Right hindlimb (tissue), 1 donor: ENCODE data around the gene KBTBD13.
"Not testable (repeated sequence)": the region's sequence is repeated elsewhere in the genome, so short reads cannot be mapped to it uniquely, and the experiment has no call there.

ENCODE experiments used
- DNase-seq: peaks from one replicate; pipeline ENCODE4 v3.0.0-alpha.2; 2018

KBTBD13 gene

GRCh38 chr15:65076486-65077290 is at the start of gene KBTBD13:
Gene KBTBD13, plus strand, starts transcription at chr15:65076746. Its CDS starts 70 bp downstream, at chr15:65076816.
- DNase-seq = no peak

- no peak for DNase-seq
Measured at GRCh38 chr15:65026756-65027155, 49.8 kb upstream of the KBTBD13 start.

GRCh38 chr15:65027593-65027992 is 49.0 kb upstream of the KBTBD13 start:
- DNase-seq = no peak

- no peak for DNase-seq
Measured at GRCh38 chr15:65028338-65028737, 48.2 kb upstream of the KBTBD13 start.

GRCh38 chr15:65028921-65029735 is 47.4 kb upstream of the KBTBD13 start, which contains the start of gene MTFMT:
Gene MTFMT, minus strand, starts transcription at chr15:65029639. Its CDS starts 26 bp downstream, at chr15:65029613.
- DNase-seq = peak; percentile 94

- DNase-seq = no peak
Measured at GRCh38 chr15:65029736-65030208, 46.8 kb upstream of the KBTBD13 start.

- peak; percentile 56 for DNase-seq
Measured at GRCh38 chr15:65032801-65033537, 43.6 kb upstream of the KBTBD13 start.

GRCh38 chr15:65033659-65034269 is 42.8 kb upstream of the KBTBD13 start:
- no peak for DNase-seq

- no peak for DNase-seq
Measured at GRCh38 chr15:65034719-65035118, 41.8 kb upstream of the KBTBD13 start.

GRCh38 chr15:65037309-65037708 is 39.2 kb upstream of the KBTBD13 start:
- no peak for DNase-seq

- no peak for DNase-seq
Measured at GRCh38 chr15:65038428-65038827, 38.1 kb upstream of the KBTBD13 start.

GRCh38 chr15:65038836-65039235 is 37.7 kb upstream of the KBTBD13 start:
- DNase-seq = no peak

GRCh38 chr15:65040461-65040860 is 36.1 kb upstream of the KBTBD13 start:
- DNase-seq = no peak

- DNase-seq = no peak
Measured at GRCh38 chr15:65041787-65042186, 34.8 kb upstream of the KBTBD13 start.

- no peak for DNase-seq
Measured at GRCh38 chr15:65042776-65043327, 33.7 kb upstream of the KBTBD13 start.

GRCh38 chr15:65044218-65044617 is 32.3 kb upstream of the KBTBD13 start:
- not testable (repeated sequence) for DNase-seq

- DNase-seq = peak; percentile 60
Measured at GRCh38 chr15:65044724-65045481, 31.6 kb upstream of the KBTBD13 start, which contains the start of gene SLC51B. Gene SLC51B, plus strand, starts transcription at chr15:65045387. Its CDS starts 4,618 bp downstream, at chr15:65050005.

- DNase-seq = no peak
Measured at GRCh38 chr15:65048241-65048640, 28.3 kb upstream of the KBTBD13 start.

GRCh38 chr15:65049418-65049840 is 27.1 kb upstream of the KBTBD13 start:
- DNase-seq = peak; percentile 91

GRCh38 chr15:65050270-65050669 is 26.3 kb upstream of the KBTBD13 start:
- no peak for DNase-seq

GRCh38 chr15:65051266-65051665 is 25.3 kb upstream of the KBTBD13 start:
- no peak for DNase-seq
